Tibial nerve (tissue), 4 donors: ENCODE results near the gene NRXN3. TPM values are rescaled to one million over a fixed set of nuclear protein-coding genes. Genes with fewer than 3 reads are reported as not detected.

Experiments used
- DNase-seq, 2 donors: peaks; one replicate each; pipeline ENCODE4 v3.0.0-alpha.2; 2019; ENCODE audit warnings: low spot score in 2 of 2
- H3K27ac ChIP-seq, 4 donors: fragments of 200-600 bp; sonication (generic) in 3 of 4; one replicate each; pipeline ENCODE4 v1.5.1; 2017 to 2019; ENCODE audit warnings: mild to moderate bottlenecking in 1 of 4
- H3K27me3 ChIP-seq, 2 donors: fragments of 200-600 bp; sonication (generic) in 1 of 2; one replicate each; pipeline versions ENCODE4 v1.5.1 to v1.6.0; 2017 to 2019
- H3K36me3 ChIP-seq, 3 donors: fragments of 200-600 bp; sonication (generic); one replicate each; pipeline ENCODE4 v1.5.1; 2018 to 2019
- H3K4me1 ChIP-seq, 4 donors: fragments of 200-600 bp; sonication (generic) in 3 of 4; one replicate each; pipeline ENCODE4 v1.5.1; 2017 to 2019
- H3K4me3 ChIP-seq, 4 donors: fragments of 200-600 bp; sonication (generic) in 3 of 4; one replicate each; pipeline ENCODE4 v1.5.1; 2017 to 2019; ENCODE audit warnings: mild to moderate bottlenecking in 1 of 4, moderate library complexity in 1 of 4
- H3K9me3 ChIP-seq, 4 donors: fragments of 200-600 bp; sonication (generic) in 3 of 4; one replicate each; pipeline ENCODE4 v1.5.1; 2017 to 2019
- CTCF ChIP-seq, 5 experiments: fragments of 200-600 bp in 3 of 5; fragments of 450-650 bp in 2 of 5; sonication (generic) in 3 of 5; IDR thresholded peaks; one replicate each; pipeline ENCODE4 v1.5.1; 2016 to 2019; ENCODE audit warnings: antibody characterized with exemption in 5 of 5, mild to moderate bottlenecking in 3 of 5, moderate library complexity in 2 of 5
- EP300 ChIP-seq, 2 donors: sonication (generic); formaldehyde crosslinking; IDR thresholded peaks; one replicate each; pipeline ENCODE4 v1.6.1; 2017; ENCODE audit warnings: antibody characterized with exemption in 2 of 2, mild to moderate bottlenecking in 1 of 2
- POLR2A ChIP-seq, 2 donors: fragments of 450-650 bp; IDR thresholded peaks; one replicate each; pipeline ENCODE4 v1.6.1; 2017; ENCODE audit warnings: antibody characterized with exemption in 2 of 2, mild to moderate bottlenecking in 2 of 2, moderate library complexity in 2 of 2
- WGBS, 2 donors: methylation state at CpG; one replicate each; pipeline ENCODE4 v1.1.5; 2018; 5-methylcytosine and 5-hydroxymethylcytosine counted together
- small RNA-seq: library from RNA; depleted of rRNA; stranded (forward); fragments of <200 nt; gene quantifications from one replicate; pipeline ENCODE3, GENCODE V24; 2016
- total RNA-seq, 4 donors: library from RNA; depleted of rRNA; stranded (reverse); fragments of >200 nt; gene quantifications; one replicate each; pipeline ENCODE4 v1.1.0, GENCODE V29; 2016

Gene NRXN3
- total RNA-seq, 4 donors from 2014 or later: 16.7 to 52.2 (median 19.7) TPM

- no peak overlapping the region for H3K27ac ChIP-seq
- DNase-seq: no peak
- peaks cover 0 to 6% (median 0%) of the 10 kb centered on the region in 4 donors for H3K9me3 ChIP-seq
- H3K4me1 ChIP-seq: no peaks in the 10 kb centered on the region
- no peaks in the 10 kb centered on the region for H3K27me3 ChIP-seq
- no peak overlapping the region for H3K4me3 ChIP-seq
- no peaks in the 10 kb centered on the region for H3K36me3 ChIP-seq
- TF ChIP-seq POLR2A (IDR thresholded peaks at IDR 0.05) (no peak), CTCF (IDR thresholded peaks at IDR 0.05) (no peak), EP300 (IDR thresholded peaks at IDR 0.05) (no peak)
Observed at GRCh38 chr14:79916281-79916680, 1746.1 kb downstream of the NRXN3 start.

GRCh38 chr14:79916892-79917291 is 1746.7 kb downstream of the NRXN3 start:
- no peak overlapping the region for H3K4me3 ChIP-seq
- WGBS, 2 donors: 68 to 83% methylated on average over 1 of the region's 1 CpG
- DNase-seq: no peak

More at GRCh38 chr14:79916892-79917291, 1746.7 kb downstream of the NRXN3 start:
- Histone ChIP-seq H3K36me3 (no peaks in the 10 kb centered on the region), H3K27ac (no peak overlapping the region), H3K9me3 (peaks cover 0 to 6% (median 0%) of the 10 kb centered on the region in 4 donors), H3K4me1 (no peaks in the 10 kb centered on the region), H3K27me3 (no peaks in the 10 kb centered on the region)
- no peak for TF ChIP-seq EP300 (IDR thresholded peaks at IDR 0.05)
- TF ChIP-seq CTCF (IDR thresholded peaks at IDR 0.05): no peak
- no peak for TF ChIP-seq POLR2A (IDR thresholded peaks at IDR 0.05)

Small RNA genes lying within 50 kb of the gene (small RNA-seq; reads per million reads assigned to genes)
- not detected for gene RNA5SP388
